SIG-M5 (cell line): Measurements from ENCODE around the gene COASY.

ENCODE experiments used
- DNase-seq: peaks from one replicate; lab custom pipeline; 2025; lab: John Stamatoyannopoulos, UW

The COASY gene

GRCh38 chr17:42561897-42562387 lies at the start of gene COASY:
TSS of gene COASY (plus strand) at chr17:42562148. CDS start at chr17:42562623, 475 bp downstream.
- peak; percentile 71 for DNase-seq

- no peak for DNase-seq
Observed at GRCh38 chr17:42512246-42512645, 49.7 kb upstream of the COASY start.

- DNase-seq, result no peak
Observed at GRCh38 chr17:42512733-42513251, 49.2 kb upstream of the COASY start.

GRCh38 chr17:42513686-42514085 lies 48.3 kb upstream of the COASY start:
- no peak for DNase-seq

GRCh38 chr17:42514279-42514678 lies 47.7 kb upstream of the COASY start:
- no peak for DNase-seq

- no peak for DNase-seq
Observed at GRCh38 chr17:42514867-42515266, 47.1 kb upstream of the COASY start.

GRCh38 chr17:42517516-42517915 lies 44.4 kb upstream of the COASY start:
- no peak for DNase-seq

- no peak for DNase-seq
Observed at GRCh38 chr17:42518046-42518754, 43.7 kb upstream of the COASY start.

- no peak for DNase-seq
Observed at GRCh38 chr17:42518755-42519545, 43.0 kb upstream of the COASY start.

- DNase-seq, result no peak
Observed at GRCh38 chr17:42519546-42520491, 42.1 kb upstream of the COASY start.

GRCh38 chr17:42520540-42520951 lies 41.4 kb upstream of the COASY start:
- DNase-seq, result no peak

GRCh38 chr17:42521036-42521435 lies 40.9 kb upstream of the COASY start:
- DNase-seq, result no peak

- DNase-seq, result no peak
Observed at GRCh38 chr17:42521666-42522262, 40.2 kb upstream of the COASY start.

GRCh38 chr17:42522263-42522790 lies 39.6 kb upstream of the COASY start:
- no peak for DNase-seq

- DNase-seq, result no peak
Observed at GRCh38 chr17:42522798-42523278, 39.1 kb upstream of the COASY start.

GRCh38 chr17:42525221-42525620 lies 36.7 kb upstream of the COASY start:
- DNase-seq, result no peak

GRCh38 chr17:42526031-42526444 lies 35.9 kb upstream of the COASY start:
- no peak for DNase-seq

GRCh38 chr17:42527932-42528331 lies 34.0 kb upstream of the COASY start:
- DNase-seq, result no peak

- DNase-seq, result no peak
Observed at GRCh38 chr17:42529061-42529460, 32.9 kb upstream of the COASY start.

GRCh38 chr17:42530952-42531454 lies 30.9 kb upstream of the COASY start:
- DNase-seq, result no peak
